ENCODE data around the gene STK11. TPM values are rescaled to one million over a fixed set of nuclear protein-coding genes. Genes with fewer than 3 reads are reported as not detected.

STK11 gene
- polyA plus RNA-seq, 1 experiment, result 24.6 TPM

GRCh38 chr19:1247748-1248138, 42.2 kb downstream of the STK11 start:
- ChIA-PET POLR2A (no interaction called here), CTCF (no interaction called here)
- Histone ChIP-seq H3K4me3 (ENCODE audit: low read depth, low read length) (peak overlapping the region; percentile 59; the same call in 1 of the 2 replicates), H3K27me3 (ENCODE audit: control insufficient read depth, insufficient read depth, low read length) (no peaks in the 10 kb centered on the region), H3K27ac (ENCODE audit: low read depth, low read length) (peak overlapping the region; percentile 75), H3K9me3 (ENCODE audit: control insufficient read depth, insufficient read depth, low read length) (no peaks in the 10 kb centered on the region; the same call in 1 of the 2 replicates)
- TF ChIP-seq CTCF (IDR thresholded peaks at IDR 0.05; ENCODE audit: low read depth, low read length), result no peak
- DNase-seq (ENCODE audit: low read depth, low spot score), result no peak

- ChIA-PET CTCF (no interaction called here), POLR2A (interaction anchor here (1.0 kb wide), 7 partner anchors 9 to 145 kb away, joined by 3 to 28 read pairs (median 4); partner anchors contain the start of genes CIRBP and FAM174C)
- no peaks in the 10 kb centered on the region for H3K27me3 ChIP-seq (ENCODE audit: control insufficient read depth, insufficient read depth, low read length)
- TF ChIP-seq CTCF (IDR thresholded peaks at IDR 0.05; ENCODE audit: low read depth, low read length), result peak; percentile 45
- no peaks in the 10 kb centered on the region; the same call in 1 of the 2 replicates for H3K9me3 ChIP-seq (ENCODE audit: control insufficient read depth, insufficient read depth, low read length)
- H3K4me3 ChIP-seq (ENCODE audit: low read depth, low read length), result peak within 1 kb of the TSS; percentile 77
- H3K27ac ChIP-seq (ENCODE audit: low read depth, low read length), result peak within 1 kb of the TSS; percentile 90
- DNase-seq (ENCODE audit: low read depth, low spot score), result no peak
Measured at GRCh38 chr19:1248139-1248785, 42.7 kb downstream of the STK11 start, which contains the start of gene MIDN. MIDN (plus strand) TSS chr19:1248583; CDS start chr19:1250297, 1,714 bp downstream.

DNA sequence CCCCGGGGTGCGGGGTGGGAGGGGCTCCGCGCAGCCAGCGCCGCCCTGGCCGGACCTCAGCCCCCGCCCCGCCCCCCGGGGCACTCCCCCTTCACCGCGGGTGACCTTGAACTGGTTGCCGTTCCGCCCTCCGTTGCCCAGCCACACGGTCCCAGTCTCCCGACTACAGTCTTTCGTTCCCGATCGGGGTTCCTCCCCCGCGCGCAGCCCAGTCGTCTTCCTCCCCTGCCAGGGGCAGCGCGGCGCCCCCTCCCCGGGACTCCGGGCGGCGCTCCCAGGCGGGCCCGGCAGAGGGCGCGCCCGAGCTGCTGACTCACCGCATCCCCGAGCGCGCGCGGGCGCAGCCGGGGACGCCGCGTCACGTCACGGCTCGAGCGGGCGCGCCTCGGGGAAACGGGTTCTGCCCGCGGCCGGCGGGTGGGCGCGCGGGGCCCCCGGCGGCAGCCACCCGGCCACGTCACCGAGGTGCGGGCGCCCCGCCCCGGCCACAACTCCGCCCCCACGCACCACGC, 43.3 kb downstream of the STK11 start:
- CTCF ChIA-PET, result no interaction called here

DNA sequence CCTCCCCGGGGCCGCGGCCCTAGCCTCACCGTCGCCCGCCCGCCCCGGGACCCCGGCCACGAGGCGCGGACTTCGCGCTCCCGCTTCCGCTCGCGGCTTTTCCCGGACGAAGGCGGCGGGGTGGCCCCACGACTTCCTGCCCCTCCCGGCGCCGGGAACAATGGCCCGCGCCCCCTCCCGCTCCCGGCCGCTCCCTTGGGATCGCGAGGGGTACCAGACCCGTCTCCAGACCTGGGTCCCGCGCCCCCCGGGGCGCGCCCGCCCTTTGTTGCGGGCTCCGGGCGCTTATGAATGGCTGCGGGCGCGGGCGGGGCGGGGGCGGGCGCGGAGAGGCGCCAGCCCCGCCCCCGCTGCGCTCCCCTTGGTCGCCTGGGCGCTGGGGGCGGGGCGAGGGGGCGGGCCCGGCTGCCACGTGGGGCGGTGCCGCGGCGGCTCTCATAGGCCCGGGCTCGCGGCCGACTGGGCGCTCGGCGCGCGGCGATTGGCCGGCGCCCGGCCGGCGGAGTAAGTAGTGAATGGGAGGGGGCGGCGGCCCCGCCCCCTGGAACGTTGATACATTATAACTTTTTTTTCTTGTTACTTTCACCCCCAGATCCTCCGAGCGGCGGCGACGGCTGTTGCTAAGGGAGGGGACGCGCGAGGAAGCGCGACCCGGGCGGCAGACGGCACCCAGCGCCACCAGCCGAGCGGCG, 43.9 kb downstream of the STK11 start:
- H3K27me3 ChIP-seq (ENCODE audit: control insufficient read depth, insufficient read depth, low read length), result no peaks in the 10 kb centered on the region
- H3K27ac ChIP-seq (ENCODE audit: low read depth, low read length), result peak overlapping the region; percentile 78
- ChIA-PET CTCF (no interaction called here), POLR2A (interaction anchor here (0.5 to 1.0 kb wide), 10 partner anchors 8 to 221 kb away, joined by 3 to 28 read pairs (median 4); partner anchors contain the start of genes CIRBP and FAM174C)
- H3K4me3 ChIP-seq (ENCODE audit: low read depth, low read length), result peak overlapping the region; percentile 86
- no peak for TF ChIP-seq CTCF (IDR thresholded peaks at IDR 0.05; ENCODE audit: low read depth, low read length)
- no peaks in the 10 kb centered on the region; the same call in 1 of the 2 replicates for H3K9me3 ChIP-seq (ENCODE audit: control insufficient read depth, insufficient read depth, low read length)
- peak; percentile 89 for DNase-seq (ENCODE audit: low read depth, low spot score)

More for the DNA sequence above, 43.3 kb downstream of the STK11 start:
- POLR2A ChIA-PET, result interaction anchor here (0.5 to 1.0 kb wide), 9 partner anchors 9 to 220 kb away, joined by 3 to 28 read pairs (median 3); partner anchors contain the start of genes CIRBP and FAM174C
- H3K27ac ChIP-seq (ENCODE audit: low read depth, low read length), result peak overlapping the region; percentile 90
- TF ChIP-seq CTCF (IDR thresholded peaks at IDR 0.05; ENCODE audit: low read depth, low read length), result peak; percentile 55
- H3K4me3 ChIP-seq (ENCODE audit: low read depth, low read length), result peak overlapping the region; percentile 77
- H3K27me3 ChIP-seq (ENCODE audit: control insufficient read depth, insufficient read depth, low read length), result no peaks in the 10 kb centered on the region
- no peaks in the 10 kb centered on the region; the same call in 1 of the 2 replicates for H3K9me3 ChIP-seq (ENCODE audit: control insufficient read depth, insufficient read depth, low read length)
- DNase-seq (ENCODE audit: low read depth, low spot score), result no peak
